Activated CD4-positive, alpha-beta T cell treated with anti-CD3 and anti-CD28 coated beads, Interleukin-2, amount 10 ng/mL, durations not matched to agents 24 days and 14 days (primary cell): ENCODE data around the gene DNAJC9. TPM values are rescaled to one million over a fixed set of nuclear protein-coding genes. Genes with fewer than 3 reads are reported as not detected.

Experiments used
- DNase-seq: peaks from one replicate; pipeline ENCODE4 v3.0.0; 2022
- H3K27ac Mint-ChIP-seq: one replicate; pipeline ENCODE4 v1.8.0; 2022; ENCODE audit warnings: mild to moderate bottlenecking, mixed read lengths
- H3K27me3 Mint-ChIP-seq: one replicate; pipeline ENCODE4 v1.8.0; 2022; ENCODE audit warnings: mixed read lengths
- H3K36me3 Mint-ChIP-seq: one replicate; pipeline ENCODE4 v1.8.0; 2022; ENCODE audit warnings: low read depth, mild to moderate bottlenecking, mixed read lengths
- H3K4me1 Mint-ChIP-seq: one replicate; pipeline ENCODE4 v1.8.0; 2021; ENCODE audit warnings: mixed read lengths
- H3K4me3 Mint-ChIP-seq: one replicate; pipeline ENCODE4 v1.8.0; 2022; ENCODE audit warnings: mild to moderate bottlenecking, moderate library complexity, mixed read lengths
- H3K9me3 Mint-ChIP-seq: one replicate; pipeline ENCODE4 v1.8.0; 2021; ENCODE audit warnings: mixed read lengths
- intact Hi-C: fragments of 100-400 bp; cut with micrococcal nuclease; formaldehyde crosslinking; loops from one replicate; pipeline ENCODE4 v1.15.1; 2023
- total RNA-seq: library from RNA; stranded (reverse); gene quantifications from 2 replicates; pipeline ENCODE4 v1.2.3, GENCODE V29; 2022

DNAJC9 gene
- total RNA-seq, 1 donor from 2014 or later = 56.6 TPM

- Mint-ChIP-seq H3K9me3 (no peaks in the 10 kb centered on the region), H3K4me1 (peaks cover 34% of the 10 kb centered on the region), H3K27ac (peak within 1 kb of the TSS; percentile 96), H3K36me3 (peaks cover 44% of the 10 kb centered on the region), H3K27me3 (no peaks in the 10 kb centered on the region), H3K4me3 (peak within 1 kb of the TSS; percentile 94)
- intact Hi-C loops = loop anchor here (2.0 to 5.0 kb wide), 3 partner anchors 84 to 490 kb away; partner anchors contain the start of genes ANXA7, ECD, FAM149B1 and SEC24C
- DNase-seq = peak; percentile 98
These were observed 5.6 kb upstream of the DNAJC9 start, which contains the start of gene MRPS16 for GRCh38 chr10:73252445-73253224. Gene MRPS16 (minus strand): TSS chr10:73252644. CDS start chr10:73252482, 162 bp downstream.

DNA sequence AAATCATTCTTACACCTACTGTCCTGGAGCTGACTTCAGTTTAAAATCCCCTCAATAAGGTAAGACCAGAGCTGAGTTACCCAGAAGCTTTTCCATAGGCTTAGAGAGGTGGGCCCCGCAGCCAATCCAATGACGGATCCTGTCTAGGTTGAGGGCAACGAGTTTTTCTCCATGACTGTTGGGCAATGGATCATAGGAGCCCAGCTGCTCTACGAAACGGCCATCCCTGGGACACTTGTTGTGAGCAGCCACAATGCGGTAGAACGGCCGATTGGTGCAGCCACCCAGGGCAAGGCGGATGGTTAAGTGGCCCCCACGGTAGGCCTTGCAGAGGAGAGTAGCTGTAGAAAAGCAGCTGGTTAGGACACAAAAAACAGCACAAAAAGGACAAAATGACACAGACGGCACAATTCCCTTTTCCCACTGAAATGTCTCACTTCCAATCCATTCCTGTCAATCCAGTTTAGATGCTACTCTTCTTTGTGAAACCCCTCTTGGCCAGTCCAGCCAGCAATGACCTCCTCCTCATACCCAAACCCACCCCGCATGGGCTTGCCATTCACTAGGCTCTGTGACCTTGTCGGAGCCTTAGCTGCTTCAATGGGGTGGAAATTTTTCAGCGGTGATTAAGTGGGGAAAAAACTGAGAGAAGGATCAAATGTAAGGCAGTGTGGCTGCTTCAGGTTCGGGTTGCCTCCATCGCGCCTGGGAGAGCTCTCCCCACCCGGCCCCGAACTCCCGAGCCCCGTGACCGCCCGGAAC is 4.8 kb upstream of the DNAJC9 start:
- H3K4me3 Mint-ChIP-seq = peak overlapping the region; percentile 94
- H3K36me3 Mint-ChIP-seq = peaks cover 48% of the 10 kb centered on the region
- H3K4me1 Mint-ChIP-seq = peaks cover 34% of the 10 kb centered on the region
- H3K27me3 Mint-ChIP-seq = no peaks in the 10 kb centered on the region
- intact Hi-C loops = loop anchor here (2.0 to 5.0 kb wide), 3 partner anchors 83 to 490 kb away; partner anchors contain the start of genes ANXA7, ECD, FAM149B1 and SEC24C
- DNase-seq = peak; percentile 64
- H3K27ac Mint-ChIP-seq = peak overlapping the region; percentile 96
- no peaks in the 10 kb centered on the region for H3K9me3 Mint-ChIP-seq

- H3K27ac Mint-ChIP-seq = peak overlapping the region; percentile 97
- H3K36me3 Mint-ChIP-seq = peaks cover 79% of the 10 kb centered on the region
- intact Hi-C loops = loop anchor here (10.0 kb wide), 1 partner anchor 623 kb away; the partner anchor contains the start of gene MICU1
- peaks cover 57% of the 10 kb centered on the region for H3K4me1 Mint-ChIP-seq
- H3K9me3 Mint-ChIP-seq = no peaks in the 10 kb centered on the region
- DNase-seq = no peak
- H3K4me3 Mint-ChIP-seq = peak overlapping the region; percentile 98
- no peaks in the 10 kb centered on the region for H3K27me3 Mint-ChIP-seq
These were observed 1.2 kb upstream of the DNAJC9 start for GRCh38 chr10:73248259-73248724.

GRCh38 chr10:73247509-73248258 is 629 bp upstream of the DNAJC9 start:
- Mint-ChIP-seq H3K27ac (peak overlapping the region; percentile 97), H3K4me1 (peaks cover 56% of the 10 kb centered on the region), H3K9me3 (no peaks in the 10 kb centered on the region), H3K4me3 (peak overlapping the region; percentile 98), H3K36me3 (peaks cover 85% of the 10 kb centered on the region), H3K27me3 (no peaks in the 10 kb centered on the region)
- peak; percentile 61 for DNase-seq
- intact Hi-C loops = loop anchor here (1.0 to 10.0 kb wide), 5 partner anchors 115 to 623 kb away; partner anchors contain the start of gene MICU1

- no peak for DNase-seq
- H3K27ac Mint-ChIP-seq = peak overlapping the region; percentile 97
- no peaks in the 10 kb centered on the region for H3K9me3 Mint-ChIP-seq
- intact Hi-C loops = loop anchor here (2.0 to 10.0 kb wide), 3 partner anchors 117 to 621 kb away; partner anchors contain the start of gene MICU1
- no peaks in the 10 kb centered on the region for H3K27me3 Mint-ChIP-seq
- H3K36me3 Mint-ChIP-seq = peaks cover 82% of the 10 kb centered on the region
- H3K4me3 Mint-ChIP-seq = peak overlapping the region; percentile 98
- peaks cover 55% of the 10 kb centered on the region for H3K4me1 Mint-ChIP-seq
These were observed 771 bp downstream of the DNAJC9 start for GRCh38 chr10:73246322-73246645.

GRCh38 chr10:73244866-73245477 is 2.1 kb downstream of the DNAJC9 start:
- H3K4me3 Mint-ChIP-seq = peak overlapping the region; percentile 98
- no peaks in the 10 kb centered on the region for H3K27me3 Mint-ChIP-seq
- peaks cover 81% of the 10 kb centered on the region for H3K36me3 Mint-ChIP-seq
- H3K27ac Mint-ChIP-seq = no peak overlapping the region
- intact Hi-C loops = loop anchor here (10.0 kb wide), 1 partner anchor 620 kb away; the partner anchor contains the start of gene MICU1
- H3K4me1 Mint-ChIP-seq = peaks cover 48% of the 10 kb centered on the region
- H3K9me3 Mint-ChIP-seq = no peaks in the 10 kb centered on the region
- DNase-seq = no peak

DNA sequence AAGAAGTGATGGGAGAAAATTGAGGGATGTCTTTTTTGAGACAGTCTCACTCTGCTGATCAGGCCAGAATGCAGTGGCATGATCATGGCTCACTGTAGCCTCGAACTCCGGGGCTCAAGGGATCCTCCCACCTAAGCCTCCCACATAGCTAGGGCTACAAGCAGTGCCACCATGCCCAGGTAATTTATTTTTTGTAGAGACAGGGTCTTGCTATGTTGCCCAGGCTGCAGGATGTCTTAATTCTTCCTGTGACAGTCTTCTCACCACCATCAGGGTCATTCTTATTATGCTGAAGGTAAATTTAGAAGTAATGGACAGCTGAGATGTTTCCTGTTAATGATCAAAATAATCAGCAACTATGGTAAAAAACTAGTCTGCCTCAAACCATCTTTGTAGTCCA is 7.1 kb downstream of the DNAJC9 start:
- intact Hi-C loops = loop anchor here (10.0 kb wide), 1 partner anchor 615 kb away; the partner anchor contains the start of gene MICU1
- Mint-ChIP-seq H3K4me3 (no peak overlapping the region), H3K9me3 (no peaks in the 10 kb centered on the region), H3K36me3 (peaks cover 52% of the 10 kb centered on the region), H3K27ac (no peak overlapping the region), H3K4me1 (peaks cover 19% of the 10 kb centered on the region), H3K27me3 (no peaks in the 10 kb centered on the region)
- DNase-seq = no peak

GRCh38 chr10:73238990-73239566 is 8.0 kb downstream of the DNAJC9 start:
- H3K4me3 Mint-ChIP-seq = no peak overlapping the region
- intact Hi-C loops = no loop called here
- no peaks in the 10 kb centered on the region for H3K9me3 Mint-ChIP-seq
- peaks cover 50% of the 10 kb centered on the region for H3K36me3 Mint-ChIP-seq
- no peaks in the 10 kb centered on the region for H3K27me3 Mint-ChIP-seq
- DNase-seq = no peak
- peaks cover 10% of the 10 kb centered on the region for H3K4me1 Mint-ChIP-seq
- no peak overlapping the region for H3K27ac Mint-ChIP-seq

DNA sequence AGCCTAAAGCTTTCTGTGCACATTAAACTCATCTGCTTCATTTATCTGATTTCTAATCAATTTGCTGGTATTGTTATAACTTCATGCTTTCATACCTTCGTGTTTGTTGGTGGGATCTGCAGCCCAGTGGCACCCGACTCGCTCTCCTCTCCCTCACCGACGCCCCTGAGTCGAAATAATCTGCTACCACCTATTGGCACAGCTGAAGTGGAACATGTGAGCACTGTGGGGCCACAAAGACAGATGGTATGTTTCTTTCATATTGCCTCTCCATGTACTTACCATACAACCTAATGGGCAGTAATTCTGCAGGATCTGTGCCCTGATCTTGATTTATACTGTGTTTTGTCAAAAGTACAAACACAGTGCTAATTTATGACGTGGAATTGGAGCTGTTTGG is 12.4 kb downstream of the DNAJC9 start:
- no peak overlapping the region for H3K27ac Mint-ChIP-seq
- no peak for DNase-seq

GRCh38 chr10:73233883-73234282 is 13.2 kb downstream of the DNAJC9 start:
- Mint-ChIP-seq H3K4me3 (no peak overlapping the region), H3K36me3 (peaks cover 28% of the 10 kb centered on the region), H3K9me3 (no peaks in the 10 kb centered on the region), H3K27ac (no peak overlapping the region), H3K27me3 (no peaks in the 10 kb centered on the region), H3K4me1 (no peaks in the 10 kb centered on the region)
- DNase-seq = no peak
- intact Hi-C loops = no loop called here

More for the DNA sequence above, 12.4 kb downstream of the DNAJC9 start:
- H3K27me3 Mint-ChIP-seq = no peaks in the 10 kb centered on the region
- H3K4me3 Mint-ChIP-seq = no peak overlapping the region
- H3K4me1 Mint-ChIP-seq = no peaks in the 10 kb centered on the region
- no peaks in the 10 kb centered on the region for H3K9me3 Mint-ChIP-seq
- peaks cover 29% of the 10 kb centered on the region for H3K36me3 Mint-ChIP-seq
- intact Hi-C loops = no loop called here

DNA sequence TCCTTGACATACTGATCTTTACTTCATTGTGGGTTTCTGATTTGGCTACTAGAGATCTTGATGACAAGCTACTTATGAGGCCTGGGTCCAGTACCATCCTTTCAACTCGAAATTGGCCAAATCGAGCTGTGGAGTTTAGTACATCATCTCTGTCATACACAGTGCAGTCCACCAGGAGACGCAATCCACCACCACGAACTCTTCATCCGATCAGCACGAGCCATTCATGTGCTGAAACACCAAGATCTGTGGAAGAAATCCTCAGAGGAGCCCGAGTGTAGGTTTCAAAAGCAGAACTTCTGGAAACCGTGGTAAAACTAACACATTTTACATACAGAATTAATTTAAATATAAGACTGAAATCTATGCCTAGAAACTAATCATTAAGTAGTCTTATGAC is 14.2 kb downstream of the DNAJC9 start:
- Mint-ChIP-seq H3K27me3 (no peaks in the 10 kb centered on the region), H3K36me3 (peaks cover 28% of the 10 kb centered on the region), H3K27ac (no peak overlapping the region), H3K4me3 (no peak overlapping the region), H3K4me1 (no peaks in the 10 kb centered on the region), H3K9me3 (no peaks in the 10 kb centered on the region)
- no peak for DNase-seq
- intact Hi-C loops = no loop called here

- intact Hi-C loops = no loop called here
- Mint-ChIP-seq H3K36me3 (peaks cover 17% of the 10 kb centered on the region), H3K27ac (no peak overlapping the region), H3K9me3 (no peaks in the 10 kb centered on the region), H3K4me1 (no peaks in the 10 kb centered on the region), H3K4me3 (no peak overlapping the region), H3K27me3 (no peaks in the 10 kb centered on the region)
- no peak for DNase-seq
These were observed 17.5 kb downstream of the DNAJC9 start for GRCh38 chr10:73229567-73229966.

GRCh38 chr10:73228247-73228646 is 18.8 kb downstream of the DNAJC9 start:
- no peak for DNase-seq
- H3K27me3 Mint-ChIP-seq = no peaks in the 10 kb centered on the region
- no peaks in the 10 kb centered on the region for H3K9me3 Mint-ChIP-seq
- H3K4me1 Mint-ChIP-seq = no peaks in the 10 kb centered on the region
- H3K36me3 Mint-ChIP-seq = peaks cover 11% of the 10 kb centered on the region
- H3K27ac Mint-ChIP-seq = no peak overlapping the region
- intact Hi-C loops = no loop called here
- H3K4me3 Mint-ChIP-seq = no peak overlapping the region
